Esophagus muscularis mucosa (tissue), 4 donors: ENCODE results near the gene UGT1A10.

ENCODE experiments used
- CTCF ChIP-seq, 3 experiments: fragments of 200-600 bp in 2 of 3; fragments of 450-650 bp in 1 of 3; sonication (generic) in 2 of 3; IDR thresholded peaks; one replicate each; pipeline ENCODE4 v1.5.1; 2017 to 2019; ENCODE audit warnings: antibody characterized with exemption in 3 of 3, mild to moderate bottlenecking in 2 of 3, moderate library complexity in 1 of 3
- EP300 ChIP-seq: sonication (generic); formaldehyde crosslinking; IDR thresholded peaks from one replicate; pipeline ENCODE4 v1.6.1; 2017; ENCODE audit warnings: antibody characterized with exemption
- POLR2A ChIP-seq: fragments of 450-650 bp; IDR thresholded peaks from one replicate; pipeline ENCODE4 v1.6.1; 2017; ENCODE audit warnings: antibody characterized with exemption, moderate library complexity, mild to moderate bottlenecking, low read depth

GRCh38 chr2:233597522-233597921 is 38.7 kb upstream of the UGT1A10 start:
- no peak for TF ChIP-seq CTCF (IDR thresholded peaks at IDR 0.05)
- TF ChIP-seq POLR2A = no peak
- no peak for TF ChIP-seq EP300
